ENCODE results near the gene CSF2.

DNA sequence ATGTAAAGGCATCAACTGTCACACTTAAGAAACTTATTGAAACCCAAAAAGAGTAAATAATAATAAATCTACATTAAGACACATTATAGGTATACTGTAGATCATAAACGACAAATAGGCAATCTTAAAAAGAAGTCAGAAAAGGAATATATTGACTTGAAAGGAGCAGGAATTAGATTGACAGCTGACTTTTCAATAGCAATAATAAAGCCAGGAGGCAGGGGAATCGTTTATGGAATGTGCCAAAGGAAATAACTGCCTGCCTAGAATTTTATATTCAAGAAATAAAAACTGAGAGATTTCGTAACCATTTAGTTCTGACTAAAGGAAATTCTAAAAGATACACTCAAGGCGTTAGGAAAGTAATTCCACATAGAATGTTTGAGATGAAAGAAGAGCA lies 40.5 kb upstream of the CSF2 start:
- TF ChIP-seq POLR2A (IDR thresholded peaks at IDR 0.05; ENCODE audit: low read depth, low read length) (no peak), POLR2AphosphoS5 (IDR thresholded peaks at IDR 0.05; ENCODE audit: low read depth, low read length) (no peak)

All from GM12891 (cell line).